IMR-90 (cell line): ENCODE data around the gene NET1. TPM values are rescaled to one million over a fixed set of nuclear protein-coding genes. Genes with fewer than 3 reads are reported as not detected.

Experiments used
- ATAC-seq: fragments of 200-7000 bp; cut with Tn5 transposase; 2 replicates; pipeline ENCODE4 v1.9.1; 2020; ENCODE audit warnings: low read depth, mild to moderate bottlenecking, moderate library complexity
- BruUV-seq: library from RNA; stranded (reverse); fragments of 400-500 nt; replicated peaks from 2 replicates; lab custom pipeline; 2021; lab: Mats Ljungman, UMichigan
- CTCF ChIA-PET: fragments of 300-600 bp; formaldehyde crosslinking; extraction: SDS; loops from one replicate; lab custom pipeline; 2021; ENCODE audit warnings: antibody characterized with exemption; lab: Yijun Ruan, JAX
- POLR2A ChIA-PET: fragments of 300-600 bp; sonication (Branson Sonifier 250); formaldehyde crosslinking; loops from one replicate; lab custom pipeline; 2022; ENCODE audit warnings: antibody characterized with exemption; ENCODE audit not compliant: unreplicated experiment; lab: Charles Lee
- DNase-seq: peaks from one replicate; pipeline ENCODE4 v3.0.0; 2013
- H2AFZ ChIP-seq: replicated peaks from 2 replicates; pipeline ENCODE3; 2013; ENCODE audit warnings: low read length, mild to moderate bottlenecking; ENCODE audit not compliant: poor library complexity
- H2AK5ac ChIP-seq: 2 replicates; pipeline ENCODE4 v1.6.1; 2013; ENCODE audit warnings: low read depth, low read length, inconsistent platforms
- H2AK9ac ChIP-seq: replicated peaks from 2 replicates; pipeline ENCODE3; 2013; ENCODE audit warnings: mild to moderate bottlenecking, low read depth, low read length, moderate library complexity; ENCODE audit not compliant: poor library complexity
- H2BK120ac ChIP-seq: 2 replicates; pipeline ENCODE4 v1.6.1; 2013; ENCODE audit warnings: low read depth, low read length, inconsistent platforms
- H2BK15ac ChIP-seq: 3 replicates; pipeline ENCODE4 v1.6.1; 2013; ENCODE audit warnings: low read depth, low read length, inconsistent platforms
- H2BK20ac ChIP-seq: 2 replicates; pipeline ENCODE4 v1.6.1; 2013; ENCODE audit warnings: low read depth, mild to moderate bottlenecking, inconsistent platforms, low read length, moderate library complexity
- H2BK5ac ChIP-seq: 2 replicates; pipeline ENCODE4 v1.6.1; 2013; ENCODE audit warnings: mild to moderate bottlenecking, low read depth, low read length, inconsistent platforms; ENCODE audit not compliant: poor library complexity, severe bottlenecking
- H3K14ac ChIP-seq: replicated peaks from 2 replicates; pipeline ENCODE4 v1.6.1; 2013; ENCODE audit warnings: low read depth, low read length, inconsistent platforms
- H3K18ac ChIP-seq: 2 replicates; pipeline ENCODE4 v1.6.1; 2013; ENCODE audit warnings: low read depth, low read length, control low read depth
- H3K23ac ChIP-seq: 2 replicates; pipeline ENCODE4 v1.6.1; 2013; ENCODE audit warnings: low read depth, low read length, inconsistent platforms
- H3K27ac ChIP-seq: 2 replicates; pipeline ENCODE4 v1.5.1; 2013; ENCODE audit warnings: mild to moderate bottlenecking, control low read depth, low read length; ENCODE audit not compliant: insufficient read depth
- H3K27me3 ChIP-seq: 2 replicates; pipeline ENCODE4 v1.6.1; 2013; ENCODE audit warnings: low read length; ENCODE audit not compliant: control insufficient read depth, insufficient read depth
- H3K36me3 ChIP-seq: 2 replicates; pipeline ENCODE4 v1.6.1; 2013; ENCODE audit warnings: low read length, mixed read lengths; ENCODE audit not compliant: control insufficient read depth, insufficient read depth
- H3K4ac ChIP-seq: 2 replicates; pipeline ENCODE4 v1.6.1; 2013; ENCODE audit warnings: low read depth, low read length, inconsistent platforms
- H3K4me1 ChIP-seq: 2 replicates; pipeline ENCODE4 v1.6.1; 2013; ENCODE audit warnings: low read length, mixed read lengths; ENCODE audit not compliant: control insufficient read depth, insufficient read depth
- H3K4me2 ChIP-seq: 2 replicates; pipeline ENCODE4 v1.6.1; 2013; ENCODE audit warnings: low read depth, mild to moderate bottlenecking, control low read depth, low read length, moderate library complexity
- H3K4me3 ChIP-seq: 2 replicates; pipeline ENCODE4 v1.5.1; 2013; ENCODE audit warnings: low read depth, mild to moderate bottlenecking, control low read depth, low read length, moderate library complexity; ENCODE audit not compliant: insufficient read depth
- H3K56ac ChIP-seq: 2 replicates; pipeline ENCODE4 v1.6.1; 2013; ENCODE audit warnings: low read length, inconsistent platforms; ENCODE audit not compliant: insufficient read depth; ENCODE audit errors: extremely low read depth
- H3K79me1 ChIP-seq, 2 experiments: 2 replicates each; pipeline ENCODE4 v1.6.1; 2013; ENCODE audit warnings: low read length in 2 of 2, inconsistent platforms in 1 of 2, low read depth in 1 of 2
- H3K9ac ChIP-seq: 2 replicates; pipeline ENCODE4 v1.6.1; 2013; ENCODE audit warnings: low read depth, low read length, control low read depth
- H3K9me1 ChIP-seq: 2 replicates; pipeline ENCODE4 v1.6.1; 2013; ENCODE audit warnings: low read length, inconsistent platforms; ENCODE audit not compliant: insufficient read depth
- H3K9me3 ChIP-seq: 2 replicates; pipeline ENCODE4 v1.6.1; 2013; ENCODE audit warnings: low read length; ENCODE audit not compliant: control insufficient read depth, insufficient read depth
- H4K20me1 ChIP-seq: 2 replicates; pipeline ENCODE4 v1.6.1; 2013; ENCODE audit warnings: low read length, inconsistent platforms; ENCODE audit not compliant: insufficient read depth
- H4K5ac ChIP-seq: 2 replicates; pipeline ENCODE4 v1.6.1; 2013; ENCODE audit warnings: mild to moderate bottlenecking, low read depth, low read length, control low read depth
- H4K8ac ChIP-seq, 2 experiments: 2 replicates each; pipeline ENCODE4 v1.6.1; 2013; ENCODE audit warnings: low read depth in 2 of 2, low read length in 2 of 2, control low read depth in 1 of 2, inconsistent platforms in 1 of 2
- H4K91ac ChIP-seq: 2 replicates; pipeline ENCODE4 v1.6.1; 2013; ENCODE audit warnings: low read depth, low read length, inconsistent platforms; ENCODE audit not compliant: insufficient read depth
- CEBPB ChIP-seq: IDR thresholded peaks from 2 replicates; pipeline ENCODE4 v1.6.1; 2012; ENCODE audit warnings: low read depth, low read length, improper control_type of control experiment
- FOS ChIP-seq: fragments of 150-350 bp; IDR thresholded peaks from 2 replicates; pipeline ENCODE4 v1.6.1; 2016; ENCODE audit warnings: low read depth, low read length
- MAZ ChIP-seq: IDR thresholded peaks from 2 replicates; pipeline ENCODE4 v1.6.1; 2012; ENCODE audit warnings: low read depth, mild to moderate bottlenecking, low read length, improper control_type of control experiment, moderate library complexity, borderline replicate concordance
- NFE2L2 ChIP-seq: fragments of 150-350 bp; IDR thresholded peaks from 2 replicates; pipeline ENCODE4 v1.6.1; 2016; ENCODE audit warnings: low read depth, mild to moderate bottlenecking, low read length
- POLR2A ChIP-seq: IDR thresholded peaks from 2 replicates; pipeline ENCODE4 v1.6.1; 2012; ENCODE audit warnings: mild to moderate bottlenecking, low read depth, low read length
- RFX5 ChIP-seq: IDR thresholded peaks from 2 replicates; pipeline ENCODE4 v1.8.0; 2012; ENCODE audit warnings: low read depth, mild to moderate bottlenecking, low read length, moderate library complexity
- WGBS, 2 experiments: methylation state at CpG; one replicate each; pipeline versions ENCODE4 v1.1.5 to v1.1.7; 2013; ENCODE audit warnings: missing lambda C conversion rate in 2 of 2; ENCODE audit not compliant: insufficient read length in 1 of 2; ENCODE audit errors: extremely low coverage in 2 of 2; 5-methylcytosine and 5-hydroxymethylcytosine counted together
- dilution Hi-C: fragments of 300-500 bp; cut with HindIII; formaldehyde crosslinking; loops from one replicate; pipeline ENCODE4 v1.14.3; 2018; ENCODE audit warnings: low sequenced_read_pairs; ENCODE audit not compliant: unreplicated experiment
- in situ Hi-C: fragments of 300-500 bp; cut with MboI; formaldehyde crosslinking; loops from 3 replicates; pipeline ENCODE4 v1.14.3; 2019; ENCODE audit warnings: low sequenced_read_pairs, inconsistent platforms, mixed read lengths
- intact Hi-C: fragments of 100-400 bp; cut with micrococcal nuclease; formaldehyde crosslinking; loops from 2 replicates; pipeline ENCODE4 v1.10.0; 2022
- polyA plus RNA-seq, 3 experiments: library from polyadenylated mRNA; depleted of rRNA; stranded (reverse); fragments of >200 nt; gene quantifications; 2 replicates each; pipeline ENCODE4 v1.2.3, GENCODE V29; 2012; ENCODE audit warnings: low replicate concordance in 1 of 3
- total RNA-seq: library from RNA; depleted of rRNA; stranded (reverse); fragments of >200 nt; gene quantifications from 2 replicates; pipeline ENCODE4 v1.2.3, GENCODE V29; 2012

Gene NET1
- total and polyA plus RNA-seq, 2 of the 4 experiments (the other 2 are of a cell fraction) = 20.0 to 54.7 TPM

DNA sequence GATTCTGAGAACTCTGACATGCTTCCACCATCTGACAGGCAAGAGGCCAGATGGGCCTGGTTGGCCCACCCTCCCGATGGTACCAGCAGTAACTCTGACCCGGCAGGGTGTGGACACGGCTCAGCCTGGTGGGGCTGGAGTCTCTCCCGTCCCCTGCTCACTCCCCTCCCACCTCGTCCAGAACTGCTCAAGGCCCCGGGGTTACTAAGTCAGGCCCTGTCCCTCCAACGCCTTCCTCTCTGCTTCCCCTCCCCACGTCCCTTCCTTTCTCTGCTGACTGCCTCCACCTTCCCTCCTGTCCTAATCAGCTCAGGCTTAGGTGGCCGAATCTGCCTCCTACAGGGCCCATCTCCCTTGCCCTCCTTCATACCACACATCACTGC is 74.5 kb downstream of the NET1 start:
- TF ChIP-seq RFX5 (no peak), NFE2L2 (no peak), MAZ (no peak), FOS (no peak), CEBPB (no peak), POLR2A (no peak)
- 70% methylated on average over 7 of the region's 9 CpGs; no CpG with 5 or more reads in 1 of the 2 experiments for WGBS, 2 experiments
- no peak for DNase-seq
- Histone ChIP-seq H3K9ac (no peak overlapping the region), H2AK9ac (no peak overlapping the region), H3K79me1 (no peaks in the 10 kb centered on the region), H4K8ac (no peak overlapping the region), H2BK20ac (no peak overlapping the region), H3K9me1 (0 out of 2 replicates have a peak, but pooled peaks cover 3% of the 10 kb centered on the region), H2AK5ac (no peak overlapping the region), H3K23ac (no peak overlapping the region), H3K27ac (no peak overlapping the region), H2AFZ (no peak overlapping the region), H4K20me1 (no peaks in the 10 kb centered on the region), H3K56ac (no peak overlapping the region), H3K9me3 (peaks cover 2% of the 10 kb centered on the region), H4K5ac (no peak overlapping the region), H3K36me3 (no peaks in the 10 kb centered on the region), H2BK5ac (no peak overlapping the region), H3K27me3 (peaks cover 12% of the 10 kb centered on the region; the same call in 1 of the 2 replicates), H3K4me3 (no peak overlapping the region), H3K4ac (no peak overlapping the region), H2BK120ac (no peak overlapping the region), H2BK15ac (no peak overlapping the region), H3K4me2 (no peak overlapping the region), H3K4me1 (no peaks in the 10 kb centered on the region), H3K18ac (no peak overlapping the region), H4K91ac (no peak overlapping the region), H3K14ac (no peak overlapping the region)
- dilution Hi-C loops = no loop called here
- ChIA-PET CTCF (no interaction called here), POLR2A (no interaction called here)
- BruUV-seq = no TSS peak
- in situ Hi-C loops = no loop called here
- intact Hi-C loops = no loop called here
- no peak for ATAC-seq
